Brain microvascular endothelial cell (primary cell): Measurements from ENCODE around the gene FGF1.

ENCODE experiments used
- DNase-seq: peaks from one replicate; pipeline ENCODE4 v3.0.0-alpha.2; 2020
- H3K27ac ChIP-seq: fragments of 250-450 bp; sonication (Bioruptor Pico); 2 replicates; pipeline ENCODE4 v1.5.1; 2020; ENCODE audit warnings: mild to moderate bottlenecking, moderate library complexity
- H3K27me3 ChIP-seq: fragments of 250-450 bp; sonication (Bioruptor Pico); replicated peaks from 2 replicates; pipeline ENCODE4 v1.5.1; 2020; ENCODE audit warnings: mild to moderate bottlenecking
- H3K36me3 ChIP-seq: fragments of 250-450 bp; sonication (Bioruptor Pico); replicated peaks from 2 replicates; pipeline ENCODE4 v1.5.1; 2020; ENCODE audit warnings: mild to moderate bottlenecking
- H3K4me3 ChIP-seq: 2 replicates; pipeline ENCODE4 v1.5.1; 2011; ENCODE audit warnings: low read depth, mild to moderate bottlenecking, control low read depth, low read length, moderate library complexity
- in situ Hi-C: cut with HindIII; loops from 2 replicates; pipeline ENCODE4 v1.10.0; 2017; ENCODE audit warnings: low sequenced_read_pairs, low pct_ligation_motif_present
- TF ChIP-seq, protein P1 (sequence below): IDR thresholded peaks from 2 replicates; pipeline ENCODE4 v1.5.1; 2011; ENCODE audit warnings: low read depth, mild to moderate bottlenecking, moderate library complexity, low read length, control low read depth, inconsistent platforms; ENCODE audit errors: missing control alignments

Gene FGF1

DNA sequence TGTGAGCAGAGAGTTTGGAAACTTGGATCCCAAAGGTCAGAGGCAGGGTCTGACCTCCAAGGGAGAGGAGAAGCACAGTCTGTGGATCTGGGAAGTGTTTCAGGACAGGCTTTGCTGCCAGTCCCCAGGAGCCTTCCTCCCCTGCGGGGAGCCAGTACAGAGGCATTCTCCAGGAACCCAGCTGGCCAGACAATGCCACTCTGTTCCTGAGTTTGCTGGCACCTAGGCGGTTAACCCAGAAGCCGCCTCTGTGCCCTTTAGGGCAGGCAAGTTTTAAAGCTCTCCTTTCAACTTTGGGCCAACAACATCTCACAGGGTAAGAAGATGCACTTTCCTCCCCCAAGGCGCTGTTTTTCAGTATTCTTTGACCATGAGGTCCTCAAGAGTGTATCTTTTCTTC lies 37.0 kb upstream of the FGF1 start:
- TF ChIP-seq, protein P1, sequence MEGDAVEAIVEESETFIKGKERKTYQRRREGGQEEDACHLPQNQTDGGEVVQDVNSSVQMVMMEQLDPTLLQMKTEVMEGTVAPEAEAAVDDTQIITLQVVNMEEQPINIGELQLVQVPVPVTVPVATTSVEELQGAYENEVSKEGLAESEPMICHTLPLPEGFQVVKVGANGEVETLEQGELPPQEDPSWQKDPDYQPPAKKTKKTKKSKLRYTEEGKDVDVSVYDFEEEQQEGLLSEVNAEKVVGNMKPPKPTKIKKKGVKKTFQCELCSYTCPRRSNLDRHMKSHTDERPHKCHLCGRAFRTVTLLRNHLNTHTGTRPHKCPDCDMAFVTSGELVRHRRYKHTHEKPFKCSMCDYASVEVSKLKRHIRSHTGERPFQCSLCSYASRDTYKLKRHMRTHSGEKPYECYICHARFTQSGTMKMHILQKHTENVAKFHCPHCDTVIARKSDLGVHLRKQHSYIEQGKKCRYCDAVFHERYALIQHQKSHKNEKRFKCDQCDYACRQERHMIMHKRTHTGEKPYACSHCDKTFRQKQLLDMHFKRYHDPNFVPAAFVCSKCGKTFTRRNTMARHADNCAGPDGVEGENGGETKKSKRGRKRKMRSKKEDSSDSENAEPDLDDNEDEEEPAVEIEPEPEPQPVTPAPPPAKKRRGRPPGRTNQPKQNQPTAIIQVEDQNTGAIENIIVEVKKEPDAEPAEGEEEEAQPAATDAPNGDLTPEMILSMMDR: no peak
- no peak overlapping the region for H3K27ac ChIP-seq
- DNase-seq: no peak
- in situ Hi-C loops: loop anchor here (10.0 kb wide), 1 partner anchor 152 kb away; no protein-coding TSS in a partner anchor
- H3K4me3 ChIP-seq: no peak overlapping the region
- H3K27me3 ChIP-seq: no peaks in the 10 kb centered on the region
- H3K36me3 ChIP-seq: no peaks in the 10 kb centered on the region

DNA sequence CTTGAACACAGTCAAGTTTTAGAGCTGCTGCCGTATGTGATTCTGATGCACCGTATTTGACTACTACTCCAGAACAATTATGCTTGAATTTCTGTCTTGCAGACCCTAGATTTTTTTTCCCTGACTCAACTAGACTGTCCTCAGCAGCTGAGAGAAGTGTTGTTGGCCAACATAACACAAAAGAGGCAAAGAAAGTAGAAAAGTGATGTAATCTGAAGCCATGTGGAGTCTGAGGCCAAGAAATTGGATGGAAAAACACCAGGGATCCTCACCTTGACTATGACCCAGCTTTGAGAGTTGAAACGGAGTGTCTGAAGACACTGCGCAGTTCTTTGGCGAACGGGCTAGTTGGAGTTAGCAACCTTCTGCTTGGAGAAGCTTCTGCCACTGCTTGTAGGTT lies 36.3 kb upstream of the FGF1 start:
- H3K27me3 ChIP-seq: no peaks in the 10 kb centered on the region
- H3K27ac ChIP-seq: no peak overlapping the region
- in situ Hi-C loops: loop anchor here (10.0 kb wide), 1 partner anchor 153 kb away; no protein-coding TSS in a partner anchor
- no peak overlapping the region for H3K4me3 ChIP-seq
- no peak for DNase-seq
- TF ChIP-seq, protein P1: no peak
- no peaks in the 10 kb centered on the region for H3K36me3 ChIP-seq

DNA sequence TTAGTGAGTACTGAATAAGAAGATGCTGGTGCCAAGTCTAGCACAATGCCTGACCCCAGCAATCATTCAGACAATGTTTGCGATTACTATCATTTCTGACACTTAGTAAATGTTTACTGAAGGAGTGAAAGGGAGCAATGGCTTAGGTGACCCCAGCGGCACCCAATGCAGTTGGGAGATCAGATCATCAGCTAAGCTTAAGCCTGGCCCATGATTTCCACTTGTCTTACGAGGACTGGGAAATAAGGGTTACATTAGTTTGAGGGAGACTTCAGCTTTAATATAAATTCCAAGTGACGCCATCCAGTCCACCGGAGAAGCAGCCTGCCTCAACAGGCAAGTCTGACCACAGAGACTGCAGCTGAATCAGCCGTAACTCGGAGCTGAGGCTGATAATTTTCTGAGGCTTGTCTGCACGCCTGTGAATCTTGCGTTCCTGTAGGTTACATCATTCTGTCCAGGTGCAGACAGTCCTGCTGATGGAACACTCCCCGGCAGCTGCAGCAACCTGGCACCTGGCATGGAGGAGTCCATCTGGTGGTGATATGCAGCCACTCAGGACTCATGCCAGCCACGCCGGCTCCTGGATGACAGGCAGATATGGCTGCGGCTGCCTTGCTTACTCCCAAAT lies 34.9 kb upstream of the FGF1 start:
- H3K36me3 ChIP-seq: no peaks in the 10 kb centered on the region
- no peaks in the 10 kb centered on the region for H3K27me3 ChIP-seq
- no peak overlapping the region for H3K4me3 ChIP-seq
- in situ Hi-C loops: loop anchor here (10.0 kb wide), 1 partner anchor 154 kb away; no protein-coding TSS in a partner anchor
- TF ChIP-seq, protein P1: no peak
- DNase-seq: no peak
- no peak overlapping the region for H3K27ac ChIP-seq

DNA sequence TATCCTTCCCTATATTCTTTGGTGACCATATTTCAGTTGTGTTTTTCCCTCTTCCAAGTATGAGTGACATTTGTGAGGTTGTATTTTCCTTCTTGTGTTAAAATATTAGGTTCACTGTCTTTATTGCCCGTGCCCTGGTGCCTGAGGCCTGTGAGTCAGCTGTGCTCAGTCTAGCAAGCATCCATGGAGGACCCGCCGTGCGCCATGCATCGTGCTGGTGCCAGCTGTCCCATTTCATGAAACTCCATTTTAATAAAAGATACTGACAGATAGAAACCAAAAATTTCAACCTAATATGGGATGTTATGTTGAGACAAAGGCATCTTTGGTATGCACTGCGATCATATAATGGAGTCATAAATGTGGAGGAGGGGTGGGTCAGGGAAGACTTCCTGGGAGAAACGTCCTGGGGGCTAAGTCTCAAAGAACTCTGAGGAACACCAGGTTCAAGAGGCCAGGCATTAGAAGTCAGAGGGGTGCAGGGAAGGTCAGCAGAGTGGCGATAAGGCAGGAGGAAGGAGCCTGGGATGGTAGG lies 34.0 kb upstream of the FGF1 start:
- in situ Hi-C loops: loop anchor here (10.0 kb wide), 1 partner anchor 155 kb away; no protein-coding TSS in a partner anchor
- DNase-seq: no peak
- no peak overlapping the region for H3K4me3 ChIP-seq
- TF ChIP-seq, protein P1: no peak
- H3K36me3 ChIP-seq: no peaks in the 10 kb centered on the region
- H3K27ac ChIP-seq: no peak overlapping the region
- H3K27me3 ChIP-seq: no peaks in the 10 kb centered on the region

DNA sequence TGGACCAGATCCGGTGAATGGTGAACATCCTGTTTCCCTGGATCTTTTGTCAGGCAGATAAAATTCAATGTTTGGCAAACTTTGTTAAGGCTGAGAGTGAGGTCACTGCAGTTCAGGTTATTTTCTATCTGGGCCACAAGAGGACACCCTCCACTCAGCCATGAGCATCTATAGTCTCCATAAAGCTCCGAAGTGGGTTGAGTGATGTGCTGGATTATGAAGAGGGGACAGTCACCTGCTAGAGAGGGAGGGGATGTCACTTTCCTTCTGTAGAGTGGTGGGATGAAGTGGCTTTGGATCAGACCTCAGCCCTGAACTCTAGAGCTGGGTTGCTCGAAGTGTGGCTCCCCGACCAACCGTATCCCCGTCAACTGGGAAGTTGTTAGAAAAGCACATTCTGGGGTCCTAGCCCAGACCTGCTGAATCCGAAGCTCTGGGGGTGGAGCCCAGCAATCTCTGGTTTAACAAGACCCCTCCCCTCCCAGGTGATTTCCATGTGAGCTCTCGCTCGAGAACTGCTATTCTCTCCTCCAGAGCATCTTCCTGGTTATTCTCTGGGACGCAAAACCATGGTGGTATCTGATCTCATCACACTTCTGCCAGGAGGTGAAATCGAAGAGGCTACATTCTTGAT lies 31.8 kb upstream of the FGF1 start:
- DNase-seq: peak; percentile 64
- no peak overlapping the region for H3K4me3 ChIP-seq
- in situ Hi-C loops: no loop called here
- TF ChIP-seq, protein P1: peak; percentile 85
- no peak overlapping the region for H3K27ac ChIP-seq
- H3K27me3 ChIP-seq: no peaks in the 10 kb centered on the region
- no peaks in the 10 kb centered on the region for H3K36me3 ChIP-seq
